Effector memory CD4-positive, alpha-beta T cell (primary cell): ENCODE data around the gene NIT2.

ENCODE experiments used
- DNase-seq, 3 donors: peaks; one replicate each; pipeline ENCODE4 v3.0.0-alpha.2; 2020
- H3K27ac ChIP-seq: 2 replicates; pipeline ENCODE4 v1.7.0; 2013; ENCODE audit warnings: mild to moderate bottlenecking, low read length, moderate library complexity; ENCODE audit not compliant: insufficient read depth, poor library complexity, severe bottlenecking
- H3K27me3 ChIP-seq: replicated peaks from 2 replicates; pipeline ENCODE4 v1.7.0; 2013; ENCODE audit warnings: mild to moderate bottlenecking, low read length; ENCODE audit not compliant: insufficient read depth, control insufficient read depth, poor library complexity, severe bottlenecking
- H3K36me3 ChIP-seq: 2 replicates; pipeline ENCODE4 v1.7.0; 2013; ENCODE audit warnings: mild to moderate bottlenecking, low read length, moderate library complexity; ENCODE audit not compliant: control insufficient read depth, insufficient read depth
- H3K4me1 ChIP-seq: 2 replicates; pipeline ENCODE4 v1.7.0; 2013; ENCODE audit warnings: low read length, mild to moderate bottlenecking; ENCODE audit not compliant: control insufficient read depth, insufficient read depth, poor library complexity, severe bottlenecking
- H3K4me3 ChIP-seq: 2 replicates; pipeline ENCODE4 v1.7.0; 2013; ENCODE audit warnings: low read length, low read depth, mild to moderate bottlenecking; ENCODE audit not compliant: insufficient read depth, poor library complexity, severe bottlenecking
- H3K9me3 ChIP-seq: 2 replicates; pipeline ENCODE4 v1.7.0; 2013; ENCODE audit warnings: mild to moderate bottlenecking, low read length, moderate library complexity; ENCODE audit not compliant: control insufficient read depth

Gene NIT2

GRCh38 chr3:100359035-100359434 is 24.5 kb downstream of the NIT2 start:
- Histone ChIP-seq H3K27ac (no peak overlapping the region), H3K9me3 (no peaks in the 10 kb centered on the region), H3K4me1 (no peaks in the 10 kb centered on the region), H3K36me3 (peaks cover 13% of the 10 kb centered on the region), H3K27me3 (no peaks in the 10 kb centered on the region), H3K4me3 (no peak overlapping the region)
- DNase-seq: no peak

DNA sequence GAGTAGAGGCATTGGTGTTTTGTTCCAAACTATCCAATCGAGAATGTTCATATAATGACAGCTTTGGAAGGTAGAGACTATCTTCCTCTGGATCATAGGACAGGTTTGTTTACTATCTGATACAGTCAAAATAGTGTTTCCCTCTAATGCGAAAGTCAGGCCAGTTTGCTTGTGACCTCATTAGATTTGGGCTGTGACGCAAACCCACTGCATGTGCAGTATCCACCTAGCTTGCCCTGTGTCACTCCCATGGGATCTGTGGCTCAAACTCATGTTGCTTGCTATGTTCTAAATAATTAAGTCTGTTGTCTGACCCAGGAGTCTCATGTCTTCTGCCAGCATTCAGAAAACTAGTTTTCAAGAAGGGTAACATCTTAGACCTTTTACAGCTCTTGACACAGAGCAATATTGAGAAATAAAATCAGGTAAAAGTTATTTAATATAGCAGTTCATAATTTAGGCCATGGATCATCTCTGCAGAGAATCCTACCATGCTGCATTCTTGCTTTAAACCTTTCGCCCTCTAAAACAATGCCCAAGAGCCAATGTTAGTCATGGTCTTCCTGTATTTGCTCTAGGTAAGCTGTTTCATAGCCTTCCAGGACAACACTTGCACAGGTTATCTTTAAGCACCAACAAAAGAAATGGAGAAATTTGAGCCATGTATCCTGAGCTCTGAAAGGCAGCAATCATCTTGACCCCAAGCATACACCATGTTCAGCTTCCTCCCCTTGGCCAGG is 26.4 kb downstream of the NIT2 start:
- Histone ChIP-seq H3K9me3 (no peaks in the 10 kb centered on the region), H3K4me1 (no peaks in the 10 kb centered on the region), H3K27ac (no peak overlapping the region), H3K4me3 (no peak overlapping the region), H3K27me3 (no peaks in the 10 kb centered on the region), H3K36me3 (peaks cover 5% of the 10 kb centered on the region)
- no peak for DNase-seq

DNA sequence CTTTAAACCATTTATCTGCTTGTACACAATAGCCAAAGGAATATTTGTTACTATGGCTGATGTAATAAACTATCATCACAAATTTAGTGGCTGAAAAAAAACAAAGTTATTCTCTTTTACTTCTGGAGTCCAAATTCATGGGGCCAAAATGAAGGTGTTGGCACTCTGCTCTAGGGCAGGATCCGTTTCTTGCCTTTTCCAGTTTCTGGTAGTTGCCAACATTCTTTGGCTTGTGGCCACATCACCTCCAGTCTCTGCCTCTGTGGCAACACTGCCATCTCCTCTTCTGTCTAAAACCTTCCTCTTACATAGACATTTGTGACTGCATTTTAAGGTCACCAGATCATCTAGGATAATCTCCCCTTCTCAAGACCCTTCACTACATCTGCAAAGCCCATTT is 27.3 kb downstream of the NIT2 start:
- Histone ChIP-seq H3K36me3 (peaks cover 5% of the 10 kb centered on the region), H3K4me1 (no peaks in the 10 kb centered on the region), H3K4me3 (no peak overlapping the region), H3K27me3 (no peaks in the 10 kb centered on the region), H3K9me3 (no peaks in the 10 kb centered on the region), H3K27ac (no peak overlapping the region)
- no peak for DNase-seq

GRCh38 chr3:100364421-100364820 is 29.9 kb downstream of the NIT2 start:
- no peak overlapping the region for H3K4me3 ChIP-seq
- no peak overlapping the region for H3K27ac ChIP-seq
- H3K36me3 ChIP-seq: peaks cover 23% of the 10 kb centered on the region
- no peaks in the 10 kb centered on the region for H3K27me3 ChIP-seq
- DNase-seq: no peak
- no peaks in the 10 kb centered on the region for H3K9me3 ChIP-seq
- no peaks in the 10 kb centered on the region for H3K4me1 ChIP-seq

- H3K36me3 ChIP-seq: peaks cover 35% of the 10 kb centered on the region
- DNase-seq: no peak
- no peak overlapping the region for H3K4me3 ChIP-seq
- no peak overlapping the region for H3K27ac ChIP-seq
- no peaks in the 10 kb centered on the region for H3K9me3 ChIP-seq
- H3K27me3 ChIP-seq: no peaks in the 10 kb centered on the region
- H3K4me1 ChIP-seq: no peaks in the 10 kb centered on the region
Measured at GRCh38 chr3:100366424-100366823, 31.9 kb downstream of the NIT2 start.

DNA sequence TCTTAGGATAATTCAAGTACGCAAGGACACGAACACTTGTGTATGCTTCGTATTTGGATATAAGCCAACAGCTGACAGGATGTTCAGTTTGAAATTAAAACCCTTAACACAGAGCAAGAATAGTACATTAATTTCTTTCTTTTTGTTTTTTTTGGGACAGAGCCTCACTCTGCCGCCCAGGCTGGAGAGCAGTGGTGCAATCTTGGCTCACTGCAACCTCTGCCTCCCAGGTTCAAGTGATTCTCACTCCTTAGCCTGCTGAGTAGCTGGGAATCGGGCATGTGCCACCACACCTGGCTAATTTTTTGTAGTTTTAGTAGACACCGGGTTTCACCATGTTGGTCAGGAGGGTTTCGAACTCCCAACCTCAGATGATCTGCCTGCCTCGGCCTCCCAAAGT is 33.9 kb downstream of the NIT2 start:
- Histone ChIP-seq H3K27ac (no peak overlapping the region), H3K4me3 (no peak overlapping the region), H3K36me3 (peaks cover 41% of the 10 kb centered on the region), H3K9me3 (no peaks in the 10 kb centered on the region), H3K4me1 (no peaks in the 10 kb centered on the region), H3K27me3 (no peaks in the 10 kb centered on the region)
- no peak for DNase-seq

DNA sequence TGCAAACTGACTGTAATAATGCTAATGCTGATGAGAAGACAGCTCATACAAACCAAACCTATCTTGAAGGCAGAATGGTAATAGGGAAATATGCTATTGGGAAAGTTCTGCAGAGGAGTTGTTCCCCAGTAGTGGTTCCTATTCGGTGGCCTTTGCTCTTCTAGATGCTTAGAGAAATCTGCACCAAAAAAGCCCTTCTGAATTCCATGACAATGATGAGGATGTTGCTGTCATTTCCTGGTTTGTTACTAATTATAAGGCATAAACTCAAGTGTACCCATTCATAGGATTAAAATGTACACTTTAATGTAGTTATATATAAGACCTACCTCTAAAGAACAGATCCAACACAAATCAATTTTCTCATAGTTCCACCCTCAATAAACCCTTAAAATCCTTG is 36.2 kb downstream of the NIT2 start:
- Histone ChIP-seq H3K4me1 (no peaks in the 10 kb centered on the region), H3K9me3 (no peaks in the 10 kb centered on the region), H3K4me3 (no peak overlapping the region), H3K27me3 (no peaks in the 10 kb centered on the region), H3K36me3 (peaks cover 54% of the 10 kb centered on the region), H3K27ac (no peak overlapping the region)
- no peak for DNase-seq

GRCh38 chr3:100374521-100374920 is 40.0 kb downstream of the NIT2 start:
- Histone ChIP-seq H3K36me3 (peaks cover 43% of the 10 kb centered on the region), H3K27me3 (no peaks in the 10 kb centered on the region), H3K4me1 (no peaks in the 10 kb centered on the region), H3K27ac (no peak overlapping the region), H3K4me3 (no peak overlapping the region), H3K9me3 (no peaks in the 10 kb centered on the region)
- DNase-seq: no peak

DNA sequence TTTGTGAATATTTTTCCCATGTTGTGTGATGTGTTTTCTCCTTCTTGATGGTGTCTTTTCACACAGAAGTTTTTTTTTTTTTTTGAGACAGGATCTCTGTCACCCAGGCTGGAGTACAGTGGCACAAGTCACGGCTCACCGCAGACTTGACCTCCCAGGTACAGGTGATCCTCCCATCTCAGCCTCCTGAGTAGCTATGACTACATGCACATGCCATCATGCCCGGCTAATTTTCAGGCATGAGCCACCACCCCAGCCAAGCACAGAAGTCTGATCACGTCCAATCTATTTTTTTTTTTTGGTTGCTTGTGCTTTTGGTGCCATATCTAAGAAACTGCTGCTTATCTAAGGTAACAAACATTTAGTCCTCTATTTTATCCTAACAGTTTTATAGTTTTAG is 41.7 kb downstream of the NIT2 start:
- Histone ChIP-seq H3K36me3 (peaks cover 44% of the 10 kb centered on the region), H3K4me3 (no peak overlapping the region), H3K9me3 (no peaks in the 10 kb centered on the region), H3K4me1 (no peaks in the 10 kb centered on the region), H3K27me3 (no peaks in the 10 kb centered on the region), H3K27ac (no peak overlapping the region)
- DNase-seq: no peak

DNA sequence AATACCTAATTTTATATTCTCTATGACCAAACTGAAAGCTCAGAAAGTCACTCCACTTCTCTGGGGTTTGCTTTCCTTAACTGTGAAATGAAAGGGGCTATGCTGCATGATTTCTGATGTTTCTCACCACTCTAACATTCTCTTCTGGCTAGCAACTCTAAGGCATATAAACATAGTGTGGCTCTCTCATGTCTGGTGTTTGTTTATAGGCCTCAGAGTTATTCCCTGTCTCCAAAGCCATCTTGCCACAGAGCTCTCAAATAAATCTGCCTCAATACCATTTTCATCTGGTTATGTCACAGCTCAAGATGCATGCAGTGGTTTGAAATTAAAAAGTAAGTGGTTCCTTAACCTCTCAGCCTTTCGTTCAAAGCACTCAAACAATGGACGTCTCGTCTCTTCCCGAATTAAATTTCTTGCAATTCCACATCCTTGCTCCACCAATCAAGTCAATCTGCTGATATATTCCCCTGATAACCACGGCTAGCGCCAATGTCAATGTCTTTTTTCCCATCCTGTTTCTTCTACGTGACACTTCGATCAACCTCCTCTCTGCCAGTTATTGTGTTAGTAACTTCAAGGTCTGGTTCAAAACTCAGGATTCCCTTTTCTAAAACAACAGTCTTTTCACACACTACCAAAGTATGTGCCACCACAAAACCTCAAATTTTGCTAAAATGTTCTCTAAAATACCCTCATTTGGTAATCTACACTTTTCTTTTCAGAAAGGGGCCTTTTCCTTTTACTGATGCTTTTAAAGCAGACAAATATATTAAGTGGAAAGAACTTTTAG is 50.4 kb downstream of the NIT2 start:
- no peaks in the 10 kb centered on the region for H3K9me3 ChIP-seq
- peaks cover 37% of the 10 kb centered on the region for H3K36me3 ChIP-seq
- no peak for DNase-seq
- no peaks in the 10 kb centered on the region for H3K27me3 ChIP-seq
- no peaks in the 10 kb centered on the region for H3K4me1 ChIP-seq
- no peak overlapping the region for H3K4me3 ChIP-seq
- H3K27ac ChIP-seq: no peak overlapping the region
